ENCODE data around the gene POLR2E. TPM values are rescaled to one million over a fixed set of nuclear protein-coding genes. Genes with fewer than 3 reads are reported as not detected.

POLR2E gene
- total and polyA plus RNA-seq, 2 experiments from 2014 or later = 371 to 487 TPM

DNA sequence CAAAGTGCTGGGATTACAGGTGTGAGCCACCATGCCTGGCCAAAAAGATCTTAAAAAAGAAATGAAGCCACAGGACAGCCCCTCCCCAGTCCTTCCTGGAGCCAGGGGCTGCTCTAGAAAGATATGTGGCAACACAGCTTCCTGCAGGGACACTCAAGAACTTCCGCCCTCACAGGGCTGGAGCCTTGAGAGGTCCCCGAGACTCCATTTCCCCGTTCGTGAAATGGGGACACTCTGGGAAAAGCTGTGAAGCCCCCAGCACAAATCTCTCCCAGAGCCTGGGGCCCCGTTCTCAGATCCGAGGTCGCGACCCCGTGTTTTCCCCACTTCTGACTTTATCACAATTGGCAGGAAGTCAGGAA lies 6.1 kb upstream of the POLR2E start:
- no peak for TF ChIP-seq CTCF (IDR thresholded peaks at IDR 0.05; ENCODE audit: low read depth, low read length)
- Histone ChIP-seq H3K27ac (peak overlapping the region; percentile 92), H3K36me3 (peaks cover 5% of the 10 kb centered on the region), H3K9me3 (ENCODE audit: low read depth) (no peaks in the 10 kb centered on the region), H3K4me3 (no peak overlapping the region), H3K27me3 (no peaks in the 10 kb centered on the region), H3K4me1 (ENCODE audit: low read depth) (peaks cover 20% of the 10 kb centered on the region)
- DNase-seq (ENCODE audit: low read depth in 1 of 2, low spot score in 1 of 2) = no peak

DNA sequence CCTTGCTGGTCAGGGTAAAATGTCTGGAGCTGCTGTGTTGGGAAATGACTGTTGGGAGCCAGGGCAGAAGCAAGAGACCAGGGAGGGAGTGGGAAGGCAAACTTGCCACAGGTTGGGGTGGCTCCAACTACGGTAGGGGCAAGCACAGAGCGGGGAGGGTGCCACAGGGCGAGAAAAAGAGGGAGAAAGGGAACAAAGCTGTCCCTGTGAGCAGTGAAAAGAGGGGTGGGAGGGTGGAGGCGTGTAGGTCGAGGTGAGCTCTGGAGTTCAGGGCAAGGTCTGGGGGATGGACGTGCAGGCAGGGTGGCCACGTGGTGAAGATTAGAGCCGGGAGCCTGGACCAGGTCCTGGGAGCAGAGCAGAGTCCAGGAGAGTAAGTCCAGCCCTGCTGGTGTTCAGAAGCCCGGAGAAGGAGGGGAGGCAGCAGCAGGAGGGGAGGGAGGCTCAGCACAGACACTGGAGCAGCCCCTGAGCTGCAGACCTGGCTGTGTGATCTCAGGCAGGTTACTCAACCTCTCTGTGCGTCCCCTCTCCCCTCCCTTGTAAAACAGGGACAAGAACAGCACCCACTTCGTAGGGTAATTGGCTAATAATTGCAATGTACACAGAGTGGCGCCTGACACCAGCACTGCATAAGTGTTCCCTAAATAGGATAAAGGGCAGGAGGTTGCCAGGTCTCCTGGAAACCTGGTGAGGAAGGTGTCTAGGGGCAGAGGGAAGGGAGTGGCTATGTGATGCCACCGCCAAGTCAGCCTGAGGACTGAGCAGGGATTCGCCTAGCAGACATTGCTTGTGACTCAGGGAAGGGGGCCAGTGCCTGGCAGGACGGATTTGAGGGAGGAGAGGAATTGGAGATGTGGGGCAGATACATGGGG lies 3.2 kb upstream of the POLR2E start:
- peaks cover 22% of the 10 kb centered on the region for H3K4me1 ChIP-seq (ENCODE audit: low read depth)
- no peaks in the 10 kb centered on the region for H3K27me3 ChIP-seq
- H3K9me3 ChIP-seq (ENCODE audit: low read depth) = no peaks in the 10 kb centered on the region
- H3K27ac ChIP-seq = peak overlapping the region; percentile 30
- no peaks in the 10 kb centered on the region for H3K36me3 ChIP-seq
- TF ChIP-seq CTCF (IDR thresholded peaks at IDR 0.05; ENCODE audit: low read depth, low read length) = no peak
- H3K4me3 ChIP-seq = no peak overlapping the region
- DNase-seq (ENCODE audit: low read depth in 1 of 2, low spot score in 1 of 2) = peak in 1 of 2 donors; percentile 44

- no peaks in the 10 kb centered on the region for H3K36me3 ChIP-seq
- peaks cover 22% of the 10 kb centered on the region for H3K4me1 ChIP-seq (ENCODE audit: low read depth)
- TF ChIP-seq CTCF (IDR thresholded peaks at IDR 0.05; ENCODE audit: low read depth, low read length) = no peak
- H3K9me3 ChIP-seq (ENCODE audit: low read depth) = no peaks in the 10 kb centered on the region
- no peak for DNase-seq (ENCODE audit: low read depth in 1 of 2, low spot score in 1 of 2)
- H3K4me3 ChIP-seq = no peak overlapping the region
- H3K27ac ChIP-seq = peak overlapping the region; percentile 30
- no peaks in the 10 kb centered on the region for H3K27me3 ChIP-seq
Measured at GRCh38 chr19:1097810-1098176, 2.6 kb upstream of the POLR2E start.

GRCh38 chr19:1094655-1094977 lies 559 bp downstream of the POLR2E start:
- no peak for TF ChIP-seq CTCF (IDR thresholded peaks at IDR 0.05; ENCODE audit: low read depth, low read length)
- H3K27ac ChIP-seq = peak overlapping the region; percentile 33
- peaks cover 6% of the 10 kb centered on the region for H3K4me1 ChIP-seq (ENCODE audit: low read depth)
- H3K9me3 ChIP-seq (ENCODE audit: low read depth) = no peaks in the 10 kb centered on the region
- H3K27me3 ChIP-seq = no peaks in the 10 kb centered on the region
- peaks cover 14% of the 10 kb centered on the region for H3K36me3 ChIP-seq
- DNase-seq (ENCODE audit: low read depth in 1 of 2, low spot score in 1 of 2) = no peak
- peak overlapping the region; percentile 73 for H3K4me3 ChIP-seq

DNA sequence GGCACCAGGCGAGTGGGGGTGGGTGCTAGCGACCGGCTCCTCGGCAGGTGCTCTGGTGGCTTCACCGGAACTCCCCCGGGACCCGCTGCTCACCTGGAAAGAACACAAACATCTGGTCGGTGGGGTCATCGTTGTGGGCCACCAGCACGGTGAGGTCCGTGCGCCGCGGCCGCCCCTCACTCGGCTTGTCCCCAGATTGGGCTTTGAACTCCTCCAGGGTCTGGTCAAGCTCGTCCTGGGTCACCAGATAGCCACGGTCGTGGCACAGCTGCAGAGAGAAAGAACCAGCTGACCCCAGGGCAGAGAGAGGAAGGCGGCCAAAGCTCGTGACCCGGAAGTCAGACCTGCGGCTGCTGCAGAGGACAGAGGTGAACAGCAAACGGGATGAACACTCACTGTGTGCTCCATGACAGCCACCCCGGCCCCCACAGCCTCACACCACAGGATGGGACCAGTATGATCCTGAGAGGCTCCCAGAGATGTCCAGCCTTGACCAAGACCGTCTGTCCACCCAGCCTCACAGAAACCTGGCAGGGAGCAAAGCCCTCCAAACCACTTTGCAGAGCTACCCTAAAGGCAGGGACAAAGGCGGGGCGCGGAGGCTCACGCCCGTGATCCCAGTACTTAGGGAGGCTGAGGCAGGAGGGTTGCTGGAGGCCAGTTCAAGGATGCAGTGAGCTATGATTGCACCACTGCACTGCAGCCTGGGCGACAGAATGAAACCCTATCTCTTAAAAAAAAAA lies 1.2 kb downstream of the POLR2E start:
- no peaks in the 10 kb centered on the region for H3K9me3 ChIP-seq (ENCODE audit: low read depth)
- no peaks in the 10 kb centered on the region for H3K27me3 ChIP-seq
- no peak overlapping the region for H3K27ac ChIP-seq
- peaks cover 6% of the 10 kb centered on the region for H3K4me1 ChIP-seq (ENCODE audit: low read depth)
- DNase-seq (ENCODE audit: low read depth in 1 of 2, low spot score in 1 of 2) = no peak
- TF ChIP-seq CTCF (IDR thresholded peaks at IDR 0.05; ENCODE audit: low read depth, low read length) = no peak
- H3K36me3 ChIP-seq = peaks cover 15% of the 10 kb centered on the region
- H3K4me3 ChIP-seq = peak overlapping the region; percentile 73

Measured in cardiac muscle cell (in vitro differentiated cells and primary cell).